ENCODE results near the gene CLCN1.
"Not testable (repeated sequence)": the region's sequence is repeated elsewhere in the genome, so short reads cannot be mapped to it uniquely, and the experiment has no call there.

CLCN1 gene

DNA sequence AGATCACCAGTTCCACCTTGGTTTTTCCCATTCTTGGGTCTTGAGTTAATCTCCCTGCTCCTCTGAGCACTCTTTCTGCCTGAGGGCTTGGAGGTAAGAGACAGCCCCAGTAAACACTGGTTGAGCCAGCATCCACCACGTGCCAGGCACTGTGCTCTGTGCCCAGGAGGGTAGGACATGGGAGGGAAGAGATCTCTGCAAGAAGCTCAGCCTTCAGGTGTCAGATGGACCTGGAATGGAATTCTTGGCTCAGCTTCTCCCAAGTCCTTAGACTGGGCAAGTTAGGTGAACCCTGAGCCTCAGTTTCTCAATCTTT is 67.7 kb downstream of the CLCN1 start:
- in situ Hi-C loops (cut with HindIII; ENCODE audit: low sequenced_read_pairs): no loop called here

DNA sequence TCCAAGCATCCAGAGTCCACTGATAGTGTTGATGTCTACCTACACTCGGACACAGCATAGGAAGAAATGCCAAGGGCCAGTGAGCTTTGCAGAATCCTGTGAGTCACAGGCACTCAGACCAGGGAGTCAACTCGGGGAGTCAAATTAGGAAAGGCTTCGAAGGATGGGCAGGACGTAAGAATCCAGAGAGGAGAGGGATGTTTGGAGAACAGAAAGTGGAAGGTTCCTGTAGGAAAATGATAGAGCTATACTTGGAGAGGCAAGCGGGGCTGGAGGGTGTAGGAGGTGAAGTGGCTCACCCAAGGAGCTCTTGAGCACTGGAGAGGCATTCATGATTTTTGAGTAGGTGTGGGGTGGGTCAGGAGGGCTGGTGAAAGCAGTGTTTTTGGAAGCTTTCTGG is 68.2 kb downstream of the CLCN1 start:
- in situ Hi-C loops (cut with HindIII; ENCODE audit: low sequenced_read_pairs): no loop called here

GRCh38 chr7:143384661-143385631 is 69.0 kb downstream of the CLCN1 start:
- in situ Hi-C loops (cut with HindIII; ENCODE audit: low sequenced_read_pairs): no loop called here

- in situ Hi-C loops (cut with HindIII; ENCODE audit: low sequenced_read_pairs): no loop called here
Observed at GRCh38 chr7:143385891-143386781, 70.2 kb downstream of the CLCN1 start.

DNA sequence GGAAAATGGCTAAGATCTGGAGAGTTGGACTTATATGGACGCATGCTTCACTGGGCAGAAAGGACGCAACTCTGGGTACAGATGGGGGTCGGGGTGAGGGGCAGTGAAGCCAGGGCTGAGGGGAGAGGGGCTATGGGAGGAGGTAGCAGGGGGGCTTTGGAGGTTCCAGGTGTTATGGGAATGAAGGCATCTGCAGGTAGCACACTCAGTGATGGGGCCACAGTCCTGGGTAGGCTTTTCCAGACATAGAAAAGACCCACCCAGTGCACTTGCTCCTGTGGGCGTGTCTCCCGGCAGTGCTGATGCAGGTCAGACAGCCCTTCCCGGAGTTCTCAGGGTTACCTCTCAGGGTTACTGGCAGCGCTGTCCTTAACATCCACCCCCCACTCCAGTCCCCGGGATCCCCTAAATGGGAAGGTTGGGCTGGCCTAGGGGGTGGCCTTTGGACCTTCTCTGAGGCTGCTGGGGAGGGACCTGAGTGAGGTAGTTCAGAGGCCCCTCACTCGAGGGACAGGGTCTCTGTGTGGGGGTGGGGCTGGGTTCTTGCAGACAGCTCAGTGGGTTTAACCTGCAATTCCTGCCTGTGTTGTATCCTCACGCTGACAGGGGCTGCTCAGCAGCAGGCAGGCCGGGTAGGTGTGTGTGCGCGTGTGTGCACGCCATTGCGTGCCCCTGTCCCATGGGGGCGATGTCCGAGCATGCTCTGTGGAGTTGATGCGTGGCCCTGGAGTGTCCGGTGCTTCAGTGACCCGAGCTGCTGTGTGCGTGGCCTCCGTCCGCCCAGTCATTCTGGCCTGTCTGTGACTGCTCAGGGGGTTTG is 71.5 kb downstream of the CLCN1 start:
- in situ Hi-C loops (cut with HindIII; ENCODE audit: low sequenced_read_pairs): no loop called here

DNA sequence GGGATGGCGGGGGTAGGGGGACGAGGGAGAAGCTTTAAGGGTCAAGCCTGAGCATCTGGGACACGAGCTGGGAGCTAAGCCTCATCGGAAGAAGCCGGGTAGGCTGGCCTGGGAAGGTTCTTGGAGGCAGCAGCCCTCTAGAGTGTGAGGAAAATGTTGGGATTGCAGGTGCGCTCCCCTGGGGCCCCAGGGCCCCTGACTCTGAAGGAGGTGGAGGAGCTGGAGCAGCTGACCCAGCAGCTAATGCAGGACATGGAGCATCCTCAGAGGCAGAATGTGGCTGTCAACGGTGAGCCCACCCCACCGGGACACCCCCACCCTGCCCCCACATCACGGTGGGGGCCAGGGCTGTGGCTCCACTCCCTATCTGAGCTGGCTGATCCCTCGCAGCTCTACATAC is 72.1 kb downstream of the CLCN1 start:
- in situ Hi-C loops (cut with HindIII; ENCODE audit: low sequenced_read_pairs): no loop called here

GRCh38 chr7:143388491-143389101 is 72.7 kb downstream of the CLCN1 start:
- in situ Hi-C loops (cut with HindIII; ENCODE audit: low sequenced_read_pairs): no loop called here

DNA sequence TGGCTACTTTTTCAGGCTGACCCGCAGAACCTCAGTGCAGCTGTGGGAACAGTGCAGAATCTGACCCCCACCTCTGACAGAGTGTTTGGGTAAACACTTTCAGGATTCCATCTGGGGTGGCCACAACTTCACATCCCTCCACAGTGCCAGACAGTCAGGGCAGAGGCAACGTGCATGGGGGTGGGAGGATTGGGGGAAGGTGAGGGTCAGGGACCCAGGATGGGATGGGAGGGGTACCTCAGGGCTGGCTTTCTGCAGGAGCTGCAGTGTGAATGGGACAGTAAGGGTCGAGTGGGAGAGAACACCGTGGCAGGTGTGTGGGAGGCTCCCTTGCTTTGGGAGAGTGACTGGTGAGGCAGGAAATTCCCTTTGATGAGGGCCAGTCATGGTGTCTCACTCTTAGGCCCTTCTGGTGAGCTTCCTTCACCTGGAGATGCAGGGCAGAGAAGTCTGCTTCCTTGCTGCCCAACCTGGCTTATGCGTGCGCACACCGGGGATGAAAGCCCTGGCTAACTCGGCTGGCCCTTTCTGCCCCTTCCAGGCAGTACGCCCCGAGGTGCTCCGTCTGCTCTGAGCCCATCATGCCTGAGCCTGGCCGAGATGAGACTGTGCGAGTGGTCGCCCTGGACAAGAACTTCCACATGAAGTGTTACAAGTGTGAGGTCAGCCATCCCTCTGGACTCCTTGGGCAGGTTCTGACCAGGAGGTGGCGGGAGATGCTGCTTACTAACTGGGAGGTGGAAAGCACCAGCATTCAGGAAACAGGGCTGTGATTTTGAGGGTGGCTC is 73.6 kb downstream of the CLCN1 start:
- in situ Hi-C loops (cut with HindIII; ENCODE audit: low sequenced_read_pairs): no loop called here

DNA sequence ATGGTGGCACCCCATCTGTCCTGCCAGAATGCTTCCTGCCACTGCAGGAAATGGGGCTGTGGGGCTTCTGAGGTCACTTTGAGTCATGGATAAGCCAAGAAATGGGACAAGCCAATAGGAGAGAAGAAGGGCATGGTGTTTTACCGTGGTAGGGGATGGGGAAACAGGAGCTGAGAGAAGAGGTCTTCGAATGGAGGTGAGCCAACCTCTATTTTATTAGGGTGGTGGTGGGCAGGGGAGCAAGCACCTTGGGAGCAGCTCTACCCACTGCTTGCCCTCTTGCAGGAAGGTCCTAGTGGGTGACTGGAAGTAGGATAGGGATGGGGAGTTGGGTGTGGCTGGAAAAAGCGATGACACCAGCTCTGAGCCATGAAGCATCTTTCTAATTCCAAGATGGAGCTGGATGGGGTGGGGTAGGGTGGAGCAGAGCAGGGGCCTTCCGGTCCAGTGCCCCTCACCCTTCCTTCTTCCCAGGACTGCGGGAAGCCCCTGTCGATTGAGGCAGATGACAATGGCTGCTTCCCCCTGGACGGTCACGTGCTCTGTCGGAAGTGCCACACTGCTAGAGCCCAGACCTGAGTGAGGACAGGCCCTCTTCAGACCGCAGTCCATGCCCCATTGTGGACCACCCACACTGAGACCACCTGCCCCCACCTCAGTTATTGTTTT is 74.3 kb downstream of the CLCN1 start:
- in situ Hi-C loops (cut with HindIII; ENCODE audit: low sequenced_read_pairs): no loop called here

GRCh38 chr7:143390773-143391317 is 74.9 kb downstream of the CLCN1 start:
- in situ Hi-C loops (cut with HindIII; ENCODE audit: low sequenced_read_pairs): no loop called here

DNA sequence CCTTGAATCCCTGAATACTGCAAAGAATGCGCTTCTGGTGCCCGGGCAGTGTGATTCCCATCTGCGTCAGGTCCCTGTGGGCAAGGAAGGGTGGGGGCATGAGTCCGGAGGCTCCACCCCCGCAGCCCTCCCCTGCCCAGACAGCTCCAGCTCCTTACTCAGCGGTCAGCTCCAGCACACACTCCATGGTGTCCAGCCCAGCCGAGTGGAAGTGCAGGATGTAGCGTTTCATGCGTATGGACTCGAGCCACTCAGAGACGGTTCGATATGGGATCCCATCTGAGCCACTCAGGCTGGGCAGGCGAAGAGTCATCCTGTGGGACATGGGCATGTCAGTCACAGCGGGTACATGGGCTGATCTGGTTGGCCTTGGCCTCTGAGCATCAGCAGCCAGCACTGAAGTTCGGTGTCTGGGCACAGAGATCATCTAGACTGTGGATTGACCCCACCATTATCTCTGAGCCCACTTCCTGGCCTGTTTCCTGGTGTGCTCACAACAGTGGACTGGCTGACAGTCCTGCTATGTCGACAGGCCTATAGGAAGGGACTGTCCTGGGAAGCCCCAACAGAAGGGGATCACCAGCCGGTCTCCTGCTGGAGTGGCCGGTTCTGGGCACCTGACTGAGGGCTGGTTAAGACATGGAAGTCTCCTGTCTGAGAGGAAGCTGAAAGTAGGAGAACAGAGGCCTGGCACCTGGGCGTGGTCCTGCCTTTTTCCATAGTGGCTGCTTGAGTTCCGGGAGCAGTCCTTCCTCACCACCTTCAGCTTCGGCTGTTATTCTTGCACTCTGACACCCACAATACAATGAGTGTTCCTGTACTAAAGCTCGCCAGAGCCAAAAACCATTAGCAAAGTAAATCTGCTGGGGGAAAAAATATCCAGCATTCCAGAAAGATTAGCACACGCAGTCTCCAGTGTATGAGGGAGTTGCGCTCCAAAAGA is 75.8 kb downstream of the CLCN1 start:
- in situ Hi-C loops (cut with HindIII; ENCODE audit: low sequenced_read_pairs): no loop called here

DNA sequence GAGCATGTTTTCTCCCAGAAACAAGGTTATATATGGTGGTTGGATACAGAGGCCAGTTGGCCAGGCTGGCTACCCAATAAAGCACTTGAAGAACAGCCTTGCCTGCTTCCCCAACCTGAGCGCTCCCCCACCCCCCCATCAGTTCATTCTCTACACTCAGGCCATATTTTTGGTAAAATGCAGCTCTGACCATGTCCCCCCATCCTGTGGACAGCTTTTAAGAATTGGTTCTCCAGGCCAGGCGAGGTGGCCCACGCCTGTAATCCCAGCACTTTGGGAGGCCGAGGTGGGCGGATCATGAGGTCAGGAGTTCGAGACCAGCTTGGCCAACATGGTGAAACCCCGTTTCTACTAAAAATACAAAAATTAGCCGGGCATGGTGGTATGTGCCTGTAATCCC is 76.5 kb downstream of the CLCN1 start:
- in situ Hi-C loops (cut with HindIII; ENCODE audit: low sequenced_read_pairs): not testable (repeated sequence)

- in situ Hi-C loops (cut with HindIII; ENCODE audit: low sequenced_read_pairs): no loop called here
Observed at GRCh38 chr7:143392875-143393266, 77.0 kb downstream of the CLCN1 start.

- in situ Hi-C loops (cut with HindIII; ENCODE audit: low sequenced_read_pairs): no loop called here
Observed at GRCh38 chr7:143393267-143394041, 77.5 kb downstream of the CLCN1 start.

- in situ Hi-C loops (cut with HindIII; ENCODE audit: low sequenced_read_pairs): no loop called here
Observed at GRCh38 chr7:143394068-143394467, 78.2 kb downstream of the CLCN1 start.

DNA sequence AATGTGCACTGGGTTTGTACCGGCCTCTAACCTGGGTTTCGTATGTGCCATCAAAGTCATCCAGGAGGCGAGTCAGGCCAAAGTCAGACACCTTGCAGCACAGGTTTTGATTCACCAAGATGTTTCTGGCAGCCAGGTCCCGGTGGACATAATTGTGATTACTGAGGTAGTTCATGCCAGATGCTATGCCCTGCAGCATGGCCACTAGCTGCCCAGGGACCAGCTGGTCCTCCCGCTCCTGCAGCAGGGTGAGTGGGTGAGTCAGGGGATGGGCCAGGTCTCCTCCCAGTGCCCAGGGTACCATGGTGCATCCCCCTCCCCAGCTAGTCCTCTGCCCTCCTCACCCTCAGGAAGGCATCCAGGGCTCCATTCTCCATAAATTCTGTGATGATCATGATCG is 78.9 kb downstream of the CLCN1 start:
- in situ Hi-C loops (cut with HindIII; ENCODE audit: low sequenced_read_pairs): no loop called here

All from DLD1 (cell line).